GM18873 (cell line): Measurements from ENCODE around the gene DIAPH2.
A peak's percentile ranks its signal among the peaks of the same experiment; 100 is the strongest.

Experiments
- ATAC-seq: cut with Tn5 transposase; IDR thresholded peaks from one replicate; pipeline ENCODE4 v1.9.1; 2021; ENCODE audit warnings: mild to moderate bottlenecking, moderate library complexity, moderate number of reproducible peaks; ENCODE audit not compliant: unreplicated experiment, low FRiP score

Gene DIAPH2

DNA sequence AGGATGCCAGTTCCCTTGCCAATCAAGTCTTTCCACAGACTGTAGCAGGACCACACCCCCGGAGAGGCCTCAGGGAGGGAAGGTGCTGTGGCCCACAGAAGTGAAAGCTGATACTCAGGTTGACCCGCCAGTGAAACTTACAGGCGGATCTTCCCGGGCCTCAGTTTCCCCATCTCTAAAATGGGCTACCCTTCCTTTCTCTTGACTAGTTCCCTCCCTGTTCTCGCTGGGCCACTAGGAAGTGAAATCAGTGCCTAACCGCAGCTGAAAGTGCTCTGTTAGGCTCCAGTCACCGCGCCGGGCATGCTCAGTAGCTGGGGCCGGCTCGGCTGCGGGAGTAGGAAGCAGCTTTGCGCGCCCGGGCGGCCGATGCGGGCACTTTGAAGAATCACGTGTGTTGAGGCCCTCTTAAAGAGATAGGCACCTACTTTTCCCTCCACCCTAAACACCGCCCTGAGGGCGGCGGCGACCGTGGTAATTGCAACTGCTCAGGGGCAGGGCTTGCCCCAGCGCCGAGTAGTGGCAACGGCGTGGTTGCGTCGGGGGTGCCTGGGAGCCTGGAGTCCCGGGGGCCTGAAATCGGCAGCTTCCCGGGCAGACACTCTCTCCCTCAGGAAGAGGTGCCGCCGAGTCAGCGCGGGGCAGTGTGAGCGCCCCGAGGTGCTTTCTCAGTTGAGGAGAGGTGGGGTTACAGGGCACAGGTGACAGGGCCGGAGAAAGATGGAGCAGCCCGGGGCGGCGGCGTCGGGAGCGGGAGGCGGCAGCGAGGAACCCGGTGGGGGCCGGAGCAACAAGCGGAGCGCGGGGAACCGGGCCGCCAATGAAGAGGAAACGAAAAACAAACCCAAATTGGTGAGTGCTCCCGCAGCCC is at the start of gene DIAPH2:
TSS of gene DIAPH2 (plus strand) at position 504 of the 871 bp plus-strand sequence.
- ATAC-seq = peak; percentile 74

GRCh38 chrX:96650023-96650422 is 34.6 kb upstream of the DIAPH2 start:
- no peak for ATAC-seq

DNA sequence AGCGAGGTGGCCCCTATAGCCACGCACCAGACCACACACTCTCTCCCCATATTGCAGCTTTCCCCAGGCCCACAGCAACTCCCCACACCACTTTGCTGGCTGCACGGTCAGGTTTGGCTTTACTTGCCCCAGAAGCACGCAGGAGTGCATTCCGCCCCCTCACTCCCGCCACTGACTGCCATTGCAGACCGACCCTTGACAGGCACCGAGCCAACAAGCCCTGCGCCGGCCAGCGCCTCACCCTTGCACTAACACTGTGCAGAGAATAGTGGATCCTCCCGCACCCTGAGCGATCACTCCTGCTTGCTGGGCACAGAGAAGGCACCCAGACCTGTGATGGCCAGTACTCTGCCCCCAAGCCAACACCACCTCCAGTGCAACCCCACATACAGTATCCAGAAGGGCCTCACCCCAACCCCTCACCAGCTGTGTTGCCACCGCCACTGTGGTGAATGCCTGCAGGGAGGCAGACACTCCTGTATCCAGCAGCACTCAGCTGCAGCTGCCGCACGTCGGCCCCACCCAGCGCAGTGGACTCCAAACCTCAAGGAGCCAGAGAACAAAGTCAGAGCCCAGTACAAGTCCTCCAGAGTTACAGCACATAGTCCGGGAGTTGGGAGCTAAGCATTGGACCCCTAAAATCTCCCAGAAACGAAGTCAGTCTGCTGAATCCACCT is 28.6 kb upstream of the DIAPH2 start:
- no peak for ATAC-seq

- no peak for ATAC-seq
Observed at GRCh38 chrX:96682516-96682915, 2.1 kb upstream of the DIAPH2 start.

DNA sequence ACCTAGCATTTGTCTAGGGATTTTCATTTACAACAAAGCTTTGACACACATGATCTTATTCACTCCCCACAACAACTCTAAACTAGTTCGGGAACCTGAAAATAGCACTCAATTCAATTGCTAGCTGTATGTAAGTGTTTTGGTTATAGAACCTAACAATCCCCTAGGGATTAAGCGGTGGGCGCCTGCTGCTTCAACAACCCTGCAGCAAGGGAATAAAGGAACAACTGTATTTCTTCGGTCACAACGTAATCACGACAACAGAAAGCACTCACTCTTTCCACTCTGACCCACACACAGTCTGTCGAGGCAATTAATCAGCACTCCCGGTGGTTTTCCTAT is 674 bp upstream of the DIAPH2 start:
- ATAC-seq = no peak

- ATAC-seq = peak; percentile 16
Observed at GRCh38 chrX:96685210-96686099, 813 bp downstream of the DIAPH2 start.

GRCh38 chrX:96687776-96688175 is 3.1 kb downstream of the DIAPH2 start:
- ATAC-seq = no peak

DNA sequence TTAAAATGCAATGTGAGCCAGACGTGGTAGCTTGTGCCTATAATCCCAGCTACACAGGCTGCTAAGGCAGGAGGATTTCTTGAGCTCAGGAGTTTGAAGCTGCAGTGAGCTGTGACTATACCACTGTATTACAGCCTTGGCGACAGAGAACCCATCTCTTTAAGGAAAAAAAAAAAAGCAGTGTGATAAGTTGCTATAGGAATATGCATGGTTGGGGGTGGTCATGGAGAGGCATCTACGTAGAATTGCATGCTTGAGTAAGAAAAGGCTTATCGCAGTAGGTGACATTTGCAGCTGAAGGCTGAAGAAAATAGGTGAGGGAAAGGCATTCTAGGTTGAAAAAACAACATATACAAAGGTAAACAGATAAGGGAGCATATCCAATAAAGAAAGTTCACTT is 4.1 kb downstream of the DIAPH2 start:
- ATAC-seq = no peak

- ATAC-seq = no peak
Observed at GRCh38 chrX:96689991-96690390, 5.3 kb downstream of the DIAPH2 start.

GRCh38 chrX:96692454-96692853 is 7.8 kb downstream of the DIAPH2 start:
- ATAC-seq = no peak

DNA sequence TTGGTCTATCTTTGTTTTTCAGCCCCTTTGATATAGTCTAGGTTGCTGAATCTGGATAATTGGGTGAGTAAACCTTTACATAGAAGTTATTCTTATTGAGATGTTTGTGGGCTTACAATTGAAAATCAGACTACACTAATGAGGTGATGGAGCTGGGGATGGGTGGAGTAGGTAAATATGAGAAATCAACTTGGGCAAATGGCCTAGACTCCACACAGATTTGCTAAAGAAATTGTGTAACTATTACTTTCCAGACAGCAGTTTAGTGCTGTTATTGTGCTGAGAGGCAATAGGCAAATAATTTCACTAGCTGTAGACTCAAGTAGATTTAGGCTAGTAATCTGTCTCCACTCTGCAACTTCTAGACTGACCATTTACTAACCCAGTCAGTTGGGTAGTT is 8.2 kb downstream of the DIAPH2 start:
- no peak for ATAC-seq

DNA sequence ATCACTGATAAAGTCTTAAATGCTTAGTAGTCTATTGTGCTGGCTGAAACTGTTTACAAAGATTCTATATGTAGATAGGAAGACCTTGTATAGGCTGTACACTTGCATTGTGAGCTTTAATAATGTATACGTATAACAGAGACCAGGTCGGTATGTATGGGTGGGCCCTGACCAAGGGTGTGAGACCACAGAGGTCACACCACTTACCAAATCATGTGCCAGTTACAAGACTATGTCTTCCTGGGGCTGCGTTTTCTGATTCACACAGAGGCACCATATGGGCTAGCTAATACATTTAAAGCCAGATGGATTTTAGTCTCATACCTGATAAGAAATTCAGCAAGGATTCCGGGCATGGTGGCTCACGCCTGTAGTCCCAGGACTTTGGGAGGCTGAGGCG is 8.8 kb downstream of the DIAPH2 start:
- no peak for ATAC-seq

- ATAC-seq = no peak
Observed at GRCh38 chrX:96696462-96696861, 11.8 kb downstream of the DIAPH2 start.

DNA sequence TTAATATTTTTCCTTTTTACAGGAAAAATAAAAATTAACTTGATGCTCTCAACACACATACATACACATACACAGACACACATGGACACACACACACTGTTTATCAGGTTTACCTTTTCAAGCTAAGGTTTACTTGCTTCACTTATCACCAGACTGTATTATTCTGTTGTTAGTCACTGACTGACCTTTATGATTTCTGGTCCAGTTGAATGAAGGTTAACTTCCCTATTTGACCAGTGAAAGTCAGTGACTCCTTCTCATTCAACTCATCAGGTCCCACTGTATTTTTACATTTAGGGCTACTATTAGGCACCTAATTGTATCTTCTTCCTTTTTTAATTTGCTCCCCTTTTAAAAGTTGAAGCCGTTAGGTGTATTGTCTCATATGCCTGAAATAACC is 16.0 kb downstream of the DIAPH2 start:
- no peak for ATAC-seq

DNA sequence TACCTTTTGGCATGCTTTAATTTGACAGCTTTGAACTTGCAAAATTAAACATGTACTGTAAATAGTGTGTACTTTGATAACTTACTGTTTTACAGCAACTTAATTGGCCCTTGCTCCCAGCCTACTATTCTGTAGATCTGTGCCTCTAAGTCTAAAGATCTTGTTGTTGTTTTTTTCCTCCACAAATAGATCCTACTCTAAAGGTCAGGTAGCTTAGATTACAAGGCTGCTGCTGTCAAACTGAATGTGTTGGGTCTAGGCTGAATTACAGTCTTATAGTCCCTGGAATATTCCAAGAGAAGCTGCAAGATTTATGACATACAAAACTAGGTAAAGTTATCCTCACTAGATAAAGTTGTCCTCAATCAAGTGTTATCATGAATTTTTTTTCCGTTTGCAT is 18.7 kb downstream of the DIAPH2 start:
- no peak for ATAC-seq

- no peak for ATAC-seq
Observed at GRCh38 chrX:96703816-96704215, 19.2 kb downstream of the DIAPH2 start.

GRCh38 chrX:96704629-96705028 is 20.0 kb downstream of the DIAPH2 start:
- no peak for ATAC-seq

DNA sequence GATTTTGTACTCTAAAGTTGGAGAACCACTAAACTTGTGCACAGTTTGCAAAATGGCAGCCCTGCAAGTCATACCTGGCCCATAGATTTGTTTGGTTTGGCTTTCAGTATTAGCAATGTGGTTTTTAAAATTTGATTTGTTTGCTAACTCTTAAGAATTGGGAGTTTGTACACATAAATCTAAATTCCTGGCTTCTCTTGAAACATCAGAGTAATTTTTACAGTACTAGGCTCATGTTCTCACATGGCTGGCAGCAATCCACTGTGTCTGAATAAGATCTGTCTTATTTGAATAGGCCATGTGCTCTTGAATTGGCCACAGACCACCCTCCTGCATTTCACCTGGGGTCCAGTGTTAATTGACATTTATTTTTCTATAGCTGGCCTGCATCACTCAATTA is 21.3 kb downstream of the DIAPH2 start:
- no peak for ATAC-seq

DNA sequence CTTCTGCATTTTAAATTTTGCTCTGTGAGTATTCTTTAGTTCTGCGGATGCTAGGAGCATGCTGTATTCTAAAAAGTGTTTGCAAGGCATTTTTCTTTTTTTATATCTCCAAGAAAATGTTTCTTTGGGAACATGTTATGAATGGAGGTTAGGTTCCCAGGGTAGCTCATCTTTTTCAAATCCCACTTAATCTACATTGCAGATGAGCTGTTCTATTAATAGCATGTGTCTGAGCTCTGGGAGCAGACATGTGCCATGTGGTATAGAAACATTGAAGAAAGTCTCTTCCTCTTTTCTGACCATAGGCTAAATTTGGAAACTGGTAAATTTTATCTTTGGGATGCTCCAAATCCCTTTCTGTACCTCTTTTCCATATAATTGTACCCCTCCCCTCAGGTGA is 23.2 kb downstream of the DIAPH2 start:
- ATAC-seq = no peak

DNA sequence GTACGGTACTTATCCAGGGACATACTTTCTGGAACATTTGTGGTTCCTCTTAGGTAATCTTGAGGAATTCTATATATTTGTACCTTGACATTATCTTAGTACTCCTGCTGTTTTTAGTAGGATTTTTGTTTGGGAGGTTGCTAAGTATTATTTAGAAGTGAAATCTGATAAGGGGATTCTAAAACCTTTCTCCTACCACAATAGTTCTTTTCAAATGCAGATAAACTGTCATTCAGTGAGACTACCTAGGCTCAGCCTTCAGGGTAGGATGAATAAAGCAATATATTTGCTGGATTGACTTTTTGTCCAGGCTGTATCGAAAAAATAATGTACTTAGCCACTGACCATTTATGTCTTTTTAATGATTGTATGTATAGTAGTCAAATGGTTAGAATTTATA is 25.4 kb downstream of the DIAPH2 start:
- ATAC-seq = no peak

DNA sequence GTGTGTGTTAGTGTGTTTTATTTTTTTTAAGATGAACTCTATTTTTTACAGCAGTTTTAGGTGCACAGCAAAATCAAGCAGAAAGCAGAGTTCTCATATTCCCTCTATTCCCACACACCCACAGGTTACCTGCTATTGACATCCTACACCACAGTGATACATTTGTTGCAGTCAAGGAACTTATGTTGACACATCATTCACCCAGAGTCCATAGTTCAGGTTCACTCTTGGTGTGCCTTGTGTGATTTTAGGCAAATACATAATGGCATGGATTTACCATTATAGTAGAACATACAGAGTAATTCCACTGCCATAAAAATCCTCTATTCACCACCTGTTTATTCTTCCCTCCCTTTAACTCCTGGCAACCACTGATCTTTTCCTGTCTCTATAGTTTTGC is 28.7 kb downstream of the DIAPH2 start:
- no peak for ATAC-seq
